HepG2 (cell line): Measurements from ENCODE around the gene LMAN2L. TPM values are rescaled to one million over a fixed set of nuclear protein-coding genes. Genes with fewer than 3 reads are reported as not detected.

Source experiments
- CREBL2 ChIP-seq: sonication (generic); formaldehyde crosslinking; IDR thresholded peaks from 2 replicates; pipeline ENCODE4 v1.8.1; 2023; ENCODE audit warnings: missing genetic modification reagents, mild to moderate bottlenecking, borderline replicate concordance
- FOSL1 ChIP-seq: sonication (generic); formaldehyde crosslinking; IDR thresholded peaks from 2 replicates; pipeline ENCODE4 v1.9.0; 2021; ENCODE audit warnings: missing genetic modification reagents, borderline replicate concordance
- KDM4B ChIP-seq: sonication (generic); formaldehyde crosslinking; IDR thresholded peaks from 2 replicates; pipeline ENCODE4 v1.4.0; 2020; ENCODE audit warnings: missing genetic modification reagents
- MAFF ChIP-seq: IDR thresholded peaks from 2 replicates; pipeline ENCODE4 v1.6.1; 2011; ENCODE audit warnings: low read depth, low read length, improper control_type of control experiment
- NFYC ChIP-seq: IDR thresholded peaks from 2 replicates; pipeline ENCODE4 v1.6.1; 2016; ENCODE audit warnings: missing genetic modification reagents, missing compliant biosample characterization
- SCMH1 ChIP-seq: sonication (generic); formaldehyde crosslinking; IDR thresholded peaks from 2 replicates; pipeline ENCODE4 v1.9.0; 2021; ENCODE audit warnings: missing genetic modification reagents, mild to moderate bottlenecking, borderline replicate concordance
- TP53 ChIP-seq: sonication (generic); formaldehyde crosslinking; conservative IDR thresholded peaks from 2 replicates; pipeline ENCODE4 v1.4.0; 2020; ENCODE audit warnings: missing genetic modification reagents
- ZKSCAN8 ChIP-seq: IDR thresholded peaks from 2 replicates; pipeline ENCODE4 v1.6.1; 2016; ENCODE audit warnings: borderline replicate concordance, missing genetic modification reagents, missing compliant biosample characterization
- ZNF549 ChIP-seq: sonication (generic); formaldehyde crosslinking; IDR thresholded peaks from 2 replicates; pipeline ENCODE4 v1.5.0; 2020; ENCODE audit warnings: missing genetic modification reagents
- ZNF709 ChIP-seq: sonication (generic); formaldehyde crosslinking; IDR thresholded peaks from 2 replicates; pipeline ENCODE4 v1.5.0; 2020; ENCODE audit warnings: mild to moderate bottlenecking, missing genetic modification reagents
- polyA plus RNA-seq, 8 experiments: library from polyadenylated mRNA; depleted of rRNA in 3 of 8; stranded (reverse) in 7 of 8; unstranded in 1 of 8; fragments of >200 nt; fragmentation: Illumina TruSeq in 4 of 8; extraction: Trizol in 4 of 8; gene quantifications; 2 replicates each; pipeline versions ENCODE4 v1.2.1 to v1.2.3, GENCODE V29; 2011 to 2016; ENCODE audit warnings: low read depth in 4 of 8, missing spikeins in 1 of 8, mixed read lengths in 1 of 8; ENCODE audit not compliant: insufficient read depth in 1 of 8
- total RNA-seq, 5 experiments: library from RNA; depleted of rRNA; stranded (reverse); fragments of >200 nt; fragmentation: Illumina TruSeq; extraction: Trizol; gene quantifications; 2 replicates each; pipeline ENCODE4 v1.2.3, GENCODE V29; 2016; ENCODE audit warnings: low read depth in 1 of 5
- TF ChIP-seq, protein P1 (sequence below): sonication (generic); formaldehyde crosslinking; IDR thresholded peaks from 2 replicates; pipeline ENCODE4 v1.9.0; 2022; ENCODE audit warnings: low read depth, missing genetic modification reagents
- TF ChIP-seq, protein P2 (sequence below): fragments of 450-650 bp; IDR thresholded peaks from 2 replicates; pipeline ENCODE4 v1.6.1; 2016
- TF ChIP-seq, protein P3 (sequence below): sonication (generic); formaldehyde crosslinking; IDR thresholded peaks from 2 replicates; pipeline ENCODE4 v1.8.1; 2022; ENCODE audit warnings: low read depth, mild to moderate bottlenecking, missing genetic modification reagents
- TF ChIP-seq, protein P4 (sequence below): sonication (generic); formaldehyde crosslinking; IDR thresholded peaks from 2 replicates; pipeline ENCODE4 v1.9.0; 2021; ENCODE audit warnings: missing genetic modification reagents, borderline replicate concordance
- TF ChIP-seq, protein P5 (sequence below): sonication (generic); formaldehyde crosslinking; IDR thresholded peaks from 2 replicates; pipeline ENCODE4 v1.5.0; 2020; ENCODE audit warnings: mild to moderate bottlenecking, low read depth, missing genetic modification reagents, borderline replicate concordance
- TF ChIP-seq, protein P6 (sequence below), 2 experiments: sonication (generic) in 1 of 2; formaldehyde crosslinking in 1 of 2; IDR thresholded peaks; 2 replicates each; pipeline versions ENCODE4 v1.4.0 to v1.6.1; 2018 to 2020; ENCODE audit warnings: missing genetic modification reagents in 2 of 2, borderline replicate concordance in 1 of 2, low read depth in 1 of 2, mild to moderate bottlenecking in 1 of 2, missing biosample characterization in 1 of 2

The LMAN2L gene
- total and polyA plus RNA-seq, 2 of the 13 experiments (the other 11 are each of a cell fraction or from before 2014, with no cell fraction given) = 39.1 to 57.9 TPM

DNA sequence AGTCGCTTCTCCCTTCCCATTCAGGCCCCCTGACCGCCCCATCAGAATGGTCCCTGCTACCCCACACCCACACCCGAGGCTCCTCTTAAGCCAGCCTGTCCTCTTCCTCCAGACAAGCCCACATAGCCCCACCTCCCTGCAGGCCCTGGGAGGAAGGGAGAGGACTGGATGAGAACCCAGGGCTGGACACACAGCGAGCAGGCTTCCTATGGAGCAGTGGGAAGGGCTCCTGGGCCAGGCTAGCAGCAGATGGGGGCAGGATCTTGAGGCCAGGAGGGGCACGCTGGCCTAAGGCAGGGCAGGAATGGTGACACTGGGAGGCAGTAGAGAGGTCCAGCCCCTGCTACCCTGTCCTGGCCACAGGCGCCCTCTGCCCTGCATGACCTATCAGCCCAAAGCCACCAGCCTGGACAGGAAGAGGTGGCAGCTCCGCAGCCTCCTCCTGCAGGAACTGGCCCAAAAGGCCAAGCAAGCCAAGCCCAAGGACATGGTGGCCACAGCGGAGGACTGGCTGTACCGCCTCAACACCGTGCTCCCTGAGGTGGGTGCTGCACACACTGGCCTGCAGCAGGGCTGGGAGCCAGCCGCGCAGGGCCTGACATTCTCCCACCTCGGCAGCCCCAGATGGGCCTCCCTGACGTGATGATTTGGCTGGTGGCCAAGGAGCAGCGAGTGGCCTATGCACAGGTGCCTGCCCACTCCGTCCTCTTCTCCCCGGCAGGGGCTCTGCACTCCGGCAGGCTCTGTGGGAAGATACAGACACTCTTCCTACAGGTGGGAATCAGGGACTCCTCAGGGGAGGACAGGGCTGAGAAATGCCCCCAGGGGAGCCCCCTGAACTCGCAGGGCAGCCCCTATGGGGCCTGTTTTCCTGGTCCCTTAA is 54.0 kb downstream of the LMAN2L start (continued):
- TF ChIP-seq, protein P1, sequence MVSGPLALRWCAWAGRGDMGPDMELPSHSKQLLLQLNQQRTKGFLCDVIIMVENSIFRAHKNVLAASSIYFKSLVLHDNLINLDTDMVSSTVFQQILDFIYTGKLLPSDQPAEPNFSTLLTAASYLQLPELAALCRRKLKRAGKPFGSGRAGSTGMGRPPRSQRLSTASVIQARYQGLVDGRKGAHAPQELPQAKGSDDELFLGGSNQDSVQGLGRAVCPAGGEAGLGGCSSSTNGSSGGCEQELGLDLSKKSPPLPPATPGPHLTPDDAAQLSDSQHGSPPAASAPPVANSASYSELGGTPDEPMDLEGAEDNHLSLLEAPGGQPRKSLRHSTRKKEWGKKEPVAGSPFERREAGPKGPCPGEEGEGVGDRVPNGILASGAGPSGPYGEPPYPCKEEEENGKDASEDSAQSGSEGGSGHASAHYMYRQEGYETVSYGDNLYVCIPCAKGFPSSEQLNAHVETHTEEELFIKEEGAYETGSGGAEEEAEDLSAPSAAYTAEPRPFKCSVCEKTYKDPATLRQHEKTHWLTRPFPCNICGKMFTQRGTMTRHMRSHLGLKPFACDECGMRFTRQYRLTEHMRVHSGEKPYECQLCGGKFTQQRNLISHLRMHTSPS (CRISPR knock-in tag) = peak; percentile 83
- TF ChIP-seq ZKSCAN8 (no peak), MAFF (no peak), ZNF549 (no peak), FOSL1 (CRISPR knock-in tag) (no peak), CREBL2 (CRISPR knock-in tag) (peak; percentile 34; the same call in 1 of the 2 replicates), SCMH1 (CRISPR knock-in tag) (no peak), KDM4B (CRISPR knock-in tag) (no peak; the same call in 1 of the 2 replicates), NFYC (CRISPR knock-in tag) (no peak), TP53 (no peak), ZNF709 (CRISPR knock-in tag) (no peak)
- TF ChIP-seq, protein P2, sequence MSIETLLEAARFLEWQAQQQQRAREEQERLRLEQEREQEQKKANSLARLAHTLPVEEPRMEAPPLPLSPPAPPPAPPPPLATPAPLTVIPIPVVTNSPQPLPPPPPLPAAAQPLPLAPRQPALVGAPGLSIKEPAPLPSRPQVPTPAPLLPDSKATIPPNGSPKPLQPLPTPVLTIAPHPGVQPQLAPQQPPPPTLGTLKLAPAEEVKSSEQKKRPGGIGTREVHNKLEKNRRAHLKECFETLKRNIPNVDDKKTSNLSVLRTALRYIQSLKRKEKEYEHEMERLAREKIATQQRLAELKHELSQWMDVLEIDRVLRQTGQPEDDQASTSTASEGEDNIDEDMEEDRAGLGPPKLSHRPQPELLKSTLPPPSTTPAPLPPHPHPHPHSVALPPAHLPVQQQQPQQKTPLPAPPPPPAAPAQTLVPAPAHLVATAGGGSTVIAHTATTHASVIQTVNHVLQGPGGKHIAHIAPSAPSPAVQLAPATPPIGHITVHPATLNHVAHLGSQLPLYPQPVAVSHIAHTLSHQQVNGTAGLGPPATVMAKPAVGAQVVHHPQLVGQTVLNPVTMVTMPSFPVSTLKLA = no peak
- TF ChIP-seq, protein P3, sequence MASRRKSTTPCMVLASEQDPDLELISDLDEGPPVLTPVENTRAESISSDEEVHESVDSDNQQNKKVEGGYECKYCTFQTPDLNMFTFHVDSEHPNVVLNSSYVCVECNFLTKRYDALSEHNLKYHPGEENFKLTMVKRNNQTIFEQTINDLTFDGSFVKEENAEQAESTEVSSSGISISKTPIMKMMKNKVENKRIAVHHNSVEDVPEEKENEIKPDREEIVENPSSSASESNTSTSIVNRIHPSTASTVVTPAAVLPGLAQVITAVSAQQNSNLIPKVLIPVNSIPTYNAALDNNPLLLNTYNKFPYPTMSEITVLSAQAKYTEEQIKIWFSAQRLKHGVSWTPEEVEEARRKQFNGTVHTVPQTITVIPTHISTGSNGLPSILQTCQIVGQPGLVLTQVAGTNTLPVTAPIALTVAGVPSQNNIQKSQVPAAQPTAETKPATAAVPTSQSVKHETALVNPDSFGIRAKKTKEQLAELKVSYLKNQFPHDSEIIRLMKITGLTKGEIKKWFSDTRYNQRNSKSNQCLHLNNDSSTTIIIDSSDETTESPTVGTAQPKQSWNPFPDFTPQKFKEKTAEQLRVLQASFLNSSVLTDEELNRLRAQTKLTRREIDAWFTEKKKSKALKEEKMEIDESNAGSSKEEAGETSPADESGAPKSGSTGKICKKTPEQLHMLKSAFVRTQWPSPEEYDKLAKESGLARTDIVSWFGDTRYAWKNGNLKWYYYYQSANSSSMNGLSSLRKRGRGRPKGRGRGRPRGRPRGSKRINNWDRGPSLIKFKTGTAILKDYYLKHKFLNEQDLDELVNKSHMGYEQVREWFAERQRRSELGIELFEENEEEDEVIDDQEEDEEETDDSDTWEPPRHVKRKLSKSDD = 0 out of 2 replicates have a peak, but pooled peaks have one; percentile 82
- TF ChIP-seq, protein P4, sequence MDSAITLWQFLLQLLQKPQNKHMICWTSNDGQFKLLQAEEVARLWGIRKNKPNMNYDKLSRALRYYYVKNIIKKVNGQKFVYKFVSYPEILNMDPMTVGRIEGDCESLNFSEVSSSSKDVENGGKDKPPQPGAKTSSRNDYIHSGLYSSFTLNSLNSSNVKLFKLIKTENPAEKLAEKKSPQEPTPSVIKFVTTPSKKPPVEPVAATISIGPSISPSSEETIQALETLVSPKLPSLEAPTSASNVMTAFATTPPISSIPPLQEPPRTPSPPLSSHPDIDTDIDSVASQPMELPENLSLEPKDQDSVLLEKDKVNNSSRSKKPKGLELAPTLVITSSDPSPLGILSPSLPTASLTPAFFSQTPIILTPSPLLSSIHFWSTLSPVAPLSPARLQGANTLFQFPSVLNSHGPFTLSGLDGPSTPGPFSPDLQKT = no peak
- TF ChIP-seq, protein P5, sequence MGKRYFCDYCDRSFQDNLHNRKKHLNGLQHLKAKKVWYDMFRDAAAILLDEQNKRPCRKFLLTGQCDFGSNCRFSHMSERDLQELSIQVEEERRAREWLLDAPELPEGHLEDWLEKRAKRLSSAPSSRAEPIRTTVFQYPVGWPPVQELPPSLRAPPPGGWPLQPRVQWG (CRISPR knock-in tag) = no peak
- TF ChIP-seq, protein P6, sequence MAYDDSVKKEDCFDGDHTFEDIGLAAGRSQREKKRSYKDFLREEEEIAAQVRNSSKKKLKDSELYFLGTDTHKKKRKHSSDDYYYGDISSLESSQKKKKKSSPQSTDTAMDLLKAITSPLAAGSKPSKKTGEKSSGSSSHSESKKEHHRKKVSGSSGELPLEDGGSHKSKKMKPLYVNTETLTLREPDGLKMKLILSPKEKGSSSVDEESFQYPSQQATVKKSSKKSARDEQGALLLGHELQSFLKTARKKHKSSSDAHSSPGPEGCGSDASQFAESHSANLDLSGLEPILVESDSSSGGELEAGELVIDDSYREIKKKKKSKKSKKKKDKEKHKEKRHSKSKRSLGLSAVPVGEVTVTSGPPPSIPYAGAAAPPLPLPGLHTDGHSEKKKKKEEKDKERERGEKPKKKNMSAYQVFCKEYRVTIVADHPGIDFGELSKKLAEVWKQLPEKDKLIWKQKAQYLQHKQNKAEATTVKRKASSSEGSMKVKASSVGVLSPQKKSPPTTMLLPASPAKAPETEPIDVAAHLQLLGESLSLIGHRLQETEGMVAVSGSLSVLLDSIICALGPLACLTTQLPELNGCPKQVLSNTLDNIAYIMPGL (CRISPR knock-in tag; IDR thresholded peaks at IDR 0.05; ENCODE audit: borderline replicate concordance in 1 of 2, low read depth in 1 of 2) = peak in 1 of 2 experiments; percentile 86; a peak in 3 of 4 replicates
